GM13976 (cell line): ENCODE data around the gene PTPN6.

Source experiments
- DNase-seq: peaks from one replicate; pipeline ENCODE4 v3.0.0; 2012; ENCODE audit warnings: low spot score
- in situ Hi-C: fragments of 300-500 bp; cut with MboI; formaldehyde crosslinking; loops from one replicate; pipeline ENCODE4 v1.12.0; 2022; ENCODE audit warnings: low sequenced_read_pairs, mixed read lengths, inconsistent platforms; ENCODE audit not compliant: unreplicated experiment
- TF ChIP-seq, protein P1 (sequence below): IDR thresholded peaks from 2 replicates; pipeline ENCODE4 v1.5.1; 2012; ENCODE audit warnings: borderline replicate concordance, mild to moderate bottlenecking; ENCODE audit not compliant: insufficient read depth; ENCODE audit errors: extremely low read depth, missing control alignments, control extremely low read depth

Gene PTPN6

DNA sequence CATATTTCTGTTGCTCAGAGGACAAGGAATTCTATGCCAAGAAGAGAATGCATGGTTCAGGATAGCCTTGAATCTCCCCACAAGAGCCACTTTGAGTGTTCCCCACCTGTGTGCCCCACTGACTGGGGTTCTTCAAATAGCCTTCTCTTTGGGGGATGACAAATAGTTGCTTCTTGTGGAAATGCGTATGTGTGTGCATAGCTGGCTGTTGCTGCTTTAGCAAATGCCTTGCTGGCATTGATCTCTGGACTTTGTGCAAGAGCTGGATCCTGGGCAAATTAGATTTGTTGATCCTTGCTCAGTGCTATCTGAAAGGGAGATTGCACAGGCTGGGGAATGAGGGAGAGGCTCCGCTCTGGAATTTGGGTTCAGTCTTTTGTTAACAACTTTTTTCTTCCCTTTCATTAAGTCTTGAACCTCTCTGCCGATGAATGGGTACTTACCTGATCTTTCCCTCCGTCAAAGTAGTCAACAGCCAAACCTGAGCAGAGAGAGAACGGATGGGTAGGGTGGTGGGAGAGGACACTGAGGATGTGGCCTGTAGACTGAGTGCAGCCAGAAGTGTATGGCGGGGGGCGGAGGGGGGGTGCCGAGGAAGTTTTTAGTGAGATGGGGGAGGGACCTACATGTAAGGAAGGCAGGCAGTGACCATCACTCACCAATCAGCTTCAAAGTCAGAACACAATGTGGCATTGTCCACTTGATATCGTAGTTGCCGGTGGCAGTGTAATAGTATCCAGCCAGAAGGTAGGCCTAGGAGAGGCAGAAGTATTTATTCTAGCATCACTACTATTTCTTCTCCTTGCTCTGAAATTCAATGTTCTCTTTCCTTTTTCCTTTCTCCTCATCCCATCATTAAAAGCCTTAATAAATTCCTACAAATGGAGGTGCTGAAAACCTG lies 30.2 kb downstream of the PTPN6 start:
- no peak for DNase-seq
- in situ Hi-C loops: no loop called here

DNA sequence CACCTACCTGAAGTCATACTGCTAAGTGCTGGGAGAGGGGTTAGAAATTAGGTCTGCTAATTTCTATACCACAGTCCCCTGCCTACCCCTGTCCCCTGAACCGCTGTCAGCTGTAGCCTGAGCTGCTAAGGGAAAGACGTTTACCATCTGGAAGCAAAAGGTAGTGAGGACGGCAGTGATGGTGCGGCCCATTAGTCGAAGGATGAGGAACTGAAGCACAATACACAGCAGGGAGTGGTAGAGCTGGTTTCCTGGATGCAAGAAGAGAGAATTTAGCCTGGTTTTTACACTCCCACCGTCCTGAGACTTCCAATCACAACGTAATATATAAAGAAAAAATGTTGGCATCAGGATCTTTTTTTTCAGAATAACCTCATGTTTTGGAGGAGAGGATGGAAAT lies 31.4 kb downstream of the PTPN6 start:
- DNase-seq: no peak
- TF ChIP-seq, protein P1, sequence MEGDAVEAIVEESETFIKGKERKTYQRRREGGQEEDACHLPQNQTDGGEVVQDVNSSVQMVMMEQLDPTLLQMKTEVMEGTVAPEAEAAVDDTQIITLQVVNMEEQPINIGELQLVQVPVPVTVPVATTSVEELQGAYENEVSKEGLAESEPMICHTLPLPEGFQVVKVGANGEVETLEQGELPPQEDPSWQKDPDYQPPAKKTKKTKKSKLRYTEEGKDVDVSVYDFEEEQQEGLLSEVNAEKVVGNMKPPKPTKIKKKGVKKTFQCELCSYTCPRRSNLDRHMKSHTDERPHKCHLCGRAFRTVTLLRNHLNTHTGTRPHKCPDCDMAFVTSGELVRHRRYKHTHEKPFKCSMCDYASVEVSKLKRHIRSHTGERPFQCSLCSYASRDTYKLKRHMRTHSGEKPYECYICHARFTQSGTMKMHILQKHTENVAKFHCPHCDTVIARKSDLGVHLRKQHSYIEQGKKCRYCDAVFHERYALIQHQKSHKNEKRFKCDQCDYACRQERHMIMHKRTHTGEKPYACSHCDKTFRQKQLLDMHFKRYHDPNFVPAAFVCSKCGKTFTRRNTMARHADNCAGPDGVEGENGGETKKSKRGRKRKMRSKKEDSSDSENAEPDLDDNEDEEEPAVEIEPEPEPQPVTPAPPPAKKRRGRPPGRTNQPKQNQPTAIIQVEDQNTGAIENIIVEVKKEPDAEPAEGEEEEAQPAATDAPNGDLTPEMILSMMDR: no peak
- in situ Hi-C loops: no loop called here

More for the DNA sequence above, 30.2 kb downstream of the PTPN6 start:
- TF ChIP-seq, protein P1: no peak

DNA sequence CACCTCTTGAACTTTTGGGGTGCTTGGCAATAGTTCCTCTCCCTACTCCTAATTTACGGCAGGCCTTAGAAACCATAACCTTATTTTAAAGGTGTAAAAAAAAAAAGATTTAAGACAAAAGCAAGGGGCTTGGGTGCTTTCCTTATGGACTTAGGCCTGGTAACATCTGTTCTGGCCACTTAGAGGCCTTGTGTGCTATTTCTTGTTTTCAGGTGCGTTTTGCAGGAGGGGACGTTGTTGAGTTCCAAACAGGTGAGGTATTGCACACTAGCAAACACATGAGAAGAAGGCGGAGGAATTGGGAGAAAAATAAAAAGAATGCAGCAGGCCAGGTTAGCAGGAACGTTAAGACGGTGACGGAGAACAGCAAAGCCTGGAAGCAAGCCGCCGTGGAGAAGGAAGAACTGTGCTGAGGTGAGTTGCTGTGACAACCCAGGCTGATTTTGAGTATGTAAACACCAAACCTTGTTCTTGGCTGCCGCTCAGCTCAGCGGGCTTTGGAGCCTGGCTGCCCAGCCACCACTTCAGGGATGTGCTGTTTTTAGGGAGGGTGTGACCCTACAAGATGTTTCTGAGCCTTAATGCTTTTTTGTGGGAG lies 36.9 kb downstream of the PTPN6 start:
- no peak for DNase-seq
- in situ Hi-C loops: no loop called here
- TF ChIP-seq, protein P1: no peak

DNA sequence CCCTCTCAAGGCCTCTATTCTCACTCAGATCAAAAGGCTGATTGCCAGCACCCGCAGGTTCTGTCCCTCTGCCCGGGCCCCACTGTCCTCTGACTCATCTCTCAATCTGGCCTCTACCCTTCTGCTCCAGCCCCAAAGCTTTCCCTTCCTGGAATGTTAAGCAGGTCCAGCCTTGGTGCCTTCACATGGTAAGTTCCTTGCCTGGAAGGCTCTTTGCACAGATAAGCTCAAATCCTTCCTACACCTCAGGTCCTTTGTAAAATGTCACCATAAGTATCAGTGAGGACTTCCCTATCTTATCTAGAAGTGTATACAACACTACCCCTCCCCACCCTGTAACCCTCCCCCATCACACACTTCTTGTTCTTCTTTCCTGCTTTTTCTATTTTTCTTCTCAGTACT lies 44.9 kb downstream of the PTPN6 start:
- no peak for DNase-seq
- TF ChIP-seq, protein P1: no peak
- in situ Hi-C loops: no loop called here

DNA sequence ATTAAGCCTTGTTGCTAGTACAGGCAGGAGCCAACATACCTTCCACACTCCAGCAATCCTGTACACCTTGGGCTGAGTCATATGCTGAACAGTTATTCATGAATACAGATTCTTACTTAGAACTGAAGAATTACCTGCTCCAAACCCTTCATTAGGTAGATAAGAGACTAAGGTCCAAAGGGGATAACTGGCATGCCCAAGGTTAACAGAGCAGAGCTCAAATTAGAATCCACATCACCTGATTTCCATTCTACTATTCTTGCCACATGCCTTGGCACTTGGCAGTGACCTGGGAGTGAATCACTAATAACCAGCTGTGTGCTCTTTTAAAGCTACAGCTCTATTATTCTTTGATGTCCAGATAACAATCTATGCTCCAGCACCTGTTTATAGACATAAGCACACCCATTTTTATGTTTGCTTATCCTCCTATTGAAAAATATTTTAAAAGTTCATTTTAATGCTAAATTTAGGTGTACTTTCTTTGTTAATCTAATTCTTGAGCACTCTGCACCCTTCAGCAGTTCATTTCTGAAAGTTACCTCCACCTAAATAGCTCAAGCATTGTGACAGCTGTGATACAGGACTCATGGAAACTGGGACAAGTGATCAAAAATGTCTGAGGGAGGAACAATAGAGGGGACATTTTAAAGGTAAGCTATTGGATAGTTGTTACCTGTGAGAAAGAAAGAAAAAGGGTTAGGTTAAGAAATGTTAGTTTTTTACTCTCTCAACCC lies 47.7 kb downstream of the PTPN6 start:
- in situ Hi-C loops: no loop called here
- TF ChIP-seq, protein P1: no peak
- DNase-seq: no peak

DNA sequence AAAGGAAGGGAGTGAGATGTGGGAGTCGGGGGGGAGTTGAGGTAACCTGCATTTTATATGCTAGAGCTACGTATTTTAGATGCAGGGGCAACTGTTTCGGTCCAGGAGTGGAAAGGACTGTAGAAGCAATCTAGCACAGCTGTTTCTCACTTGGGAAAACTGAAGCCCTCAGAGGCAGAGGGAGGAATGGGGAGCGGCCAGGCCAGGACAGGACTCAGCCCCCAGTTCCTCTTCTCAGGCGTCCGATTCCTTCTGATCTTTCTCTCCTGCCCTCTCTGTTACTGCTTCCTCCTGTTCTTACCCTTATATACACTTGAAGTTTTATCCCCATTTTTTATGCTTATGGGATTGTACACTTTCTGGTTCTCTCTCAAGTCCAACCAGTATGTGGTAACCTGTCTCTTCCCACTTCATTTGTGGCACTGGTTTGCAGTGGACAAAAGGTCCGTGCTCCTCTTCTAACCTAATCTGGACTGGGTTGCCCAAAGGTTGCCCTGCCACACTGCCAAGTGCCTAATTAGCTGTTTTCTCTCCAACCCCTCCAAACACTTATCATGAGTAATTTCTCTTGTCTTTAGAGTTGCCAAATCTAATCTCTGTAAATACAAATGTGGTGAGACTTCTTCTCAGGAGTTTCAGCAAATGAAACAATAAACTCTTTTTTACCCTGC lies 50.9 kb downstream of the PTPN6 start:
- TF ChIP-seq, protein P1: no peak
- no peak for DNase-seq
- in situ Hi-C loops: no loop called here
